ENCODE data around the gene VPS25. TPM values are rescaled to one million over a fixed set of nuclear protein-coding genes. Genes with fewer than 3 reads are reported as not detected.

Gene VPS25
- total RNA-seq, 2 donors from 2014 or later: 18.5 to 24.2 TPM

GRCh38 chr17:42743595-42744282 lies 29.5 kb upstream of the VPS25 start:
- Histone ChIP-seq H3K27ac (peak overlapping the region; percentile 89 to 93), H3K27me3 (replicated peaks; ENCODE audit: insufficient read depth) (no peaks in the 10 kb centered on the region), H3K4me3 (peak overlapping the region; percentile 93), H3K36me3 (no peaks in the 10 kb centered on the region), H3K9me3 (no peaks in the 10 kb centered on the region), H3K4me1 (ENCODE audit: control insufficient read depth in 1 of 2, low read depth in 2 of 2) (peaks cover 6 to 13% of the 10 kb centered on the region in 2 donors)
- ATAC-seq (ENCODE audit: insufficient number of reproducible peaks, low FRiP score, low read depth) (no peak), DNase-seq (ENCODE audit: low spot score) (no peak)
- no peak for TF ChIP-seq CTCF (IDR thresholded peaks at IDR 0.05)

GRCh38 chr17:42744283-42744805 lies 28.9 kb upstream of the VPS25 start:
- H3K4me1 ChIP-seq (ENCODE audit: control insufficient read depth in 1 of 2, low read depth in 2 of 2): peaks cover 6 to 13% of the 10 kb centered on the region in 2 donors
- ATAC-seq (ENCODE audit: insufficient number of reproducible peaks, low FRiP score, low read depth) (peak; percentile 57), DNase-seq (ENCODE audit: low spot score) (peak; percentile 28)
- TF ChIP-seq CTCF (IDR thresholded peaks at IDR 0.05): no peak
- no peaks in the 10 kb centered on the region for H3K9me3 ChIP-seq
- peak overlapping the region; percentile 89 to 93 for H3K27ac ChIP-seq
- H3K36me3 ChIP-seq: no peaks in the 10 kb centered on the region
- H3K27me3 ChIP-seq (replicated peaks; ENCODE audit: insufficient read depth): no peaks in the 10 kb centered on the region
- peak overlapping the region; percentile 93 for H3K4me3 ChIP-seq

GRCh38 chr17:42744806-42745617 lies 28.2 kb upstream of the VPS25 start, which contains the start of gene EZH1:
TSS of gene EZH1 (minus strand) at chr17:42745040. CDS start at chr17:42728941, 16,099 bp downstream.
- DNase-seq (ENCODE audit: low spot score): peak; percentile 54
- peak; percentile 12 for TF ChIP-seq CTCF (IDR thresholded peaks at IDR 0.05)
- H3K4me1 ChIP-seq (ENCODE audit: control insufficient read depth in 1 of 2, low read depth in 2 of 2): peaks cover 7 to 13% of the 10 kb centered on the region in 2 donors

GRCh38 chr17:42748202-42748907 lies 24.9 kb upstream of the VPS25 start:
- DNase-seq (ENCODE audit: low spot score) (no peak), ATAC-seq (ENCODE audit: insufficient number of reproducible peaks, low FRiP score, low read depth) (no peak)
- H3K36me3 ChIP-seq: no peaks in the 10 kb centered on the region
- peak overlapping the region in 1 of 2 donors; percentile 2 for H3K27ac ChIP-seq
- H3K9me3 ChIP-seq: no peaks in the 10 kb centered on the region
- H3K27me3 ChIP-seq (replicated peaks; ENCODE audit: insufficient read depth): no peaks in the 10 kb centered on the region
- H3K4me1 ChIP-seq (ENCODE audit: control insufficient read depth in 1 of 2, low read depth in 2 of 2): peaks cover 8 to 13% of the 10 kb centered on the region in 2 donors
- TF ChIP-seq CTCF (IDR thresholded peaks at IDR 0.05): no peak
- no peak overlapping the region for H3K4me3 ChIP-seq

More at GRCh38 chr17:42744806-42745617, 28.2 kb upstream of the VPS25 start, which contains the start of gene EZH1:
- Histone ChIP-seq H3K27ac (peak within 1 kb of the TSS; percentile 89 to 93), H3K36me3 (no peaks in the 10 kb centered on the region), H3K9me3 (no peaks in the 10 kb centered on the region), H3K4me3 (peak within 1 kb of the TSS; percentile 93), H3K27me3 (replicated peaks; ENCODE audit: insufficient read depth) (no peaks in the 10 kb centered on the region)
- peak; percentile 93 for ATAC-seq (ENCODE audit: insufficient number of reproducible peaks, low FRiP score, low read depth)

All from thoracic aorta (tissue), 2 donors.